ENCODE data around the gene TRMT2B.

TRMT2B gene

DNA sequence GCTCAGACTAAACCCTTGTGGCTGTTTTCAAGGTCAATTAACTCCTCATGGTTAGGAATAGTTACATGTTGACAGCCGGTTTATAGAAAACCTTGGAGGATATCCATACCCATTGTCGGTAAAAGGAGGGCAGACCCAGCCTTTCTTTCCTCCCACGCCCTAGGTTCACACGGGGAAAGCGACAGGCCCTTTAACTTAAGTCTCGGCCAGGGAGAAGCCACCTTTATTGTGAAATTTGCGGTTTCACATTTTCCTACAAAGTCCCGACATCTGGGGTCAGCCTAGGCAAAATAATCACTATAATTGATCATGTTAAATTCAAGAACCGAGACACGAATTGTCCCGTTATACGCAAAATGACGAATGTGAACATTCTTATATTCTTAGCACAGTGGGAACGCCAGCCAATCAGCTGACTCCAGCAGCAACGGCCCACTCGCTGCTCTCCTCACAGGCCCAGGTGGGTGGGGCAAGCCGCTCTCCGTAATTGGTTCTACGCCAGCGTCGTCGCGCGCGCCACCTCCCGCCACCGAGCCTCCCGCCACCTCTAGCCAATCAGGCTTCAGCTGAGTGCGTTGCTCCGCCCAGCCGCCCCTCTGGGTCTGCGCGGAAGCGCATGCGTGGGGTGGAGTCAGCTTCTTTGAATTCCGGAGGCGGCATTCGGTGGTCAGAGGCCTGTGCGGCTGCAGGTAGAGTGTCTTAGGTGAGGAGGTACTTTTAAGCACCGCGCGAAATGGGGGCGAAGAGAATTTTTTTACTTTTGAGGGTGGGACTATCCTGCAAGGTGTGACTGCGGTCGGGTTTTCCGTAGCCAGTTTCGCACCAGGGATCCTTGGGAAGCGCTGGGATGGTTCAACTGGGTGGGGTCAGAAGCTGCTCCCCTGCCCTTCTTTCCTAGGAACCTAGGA, 45.9 kb upstream of the TRMT2B start, which contains the start of gene CENPI (continued):
- TF ChIP-seq ZNF449 (tag by site-specific recombination; IDR thresholded peaks at IDR 0.05) (no peak), CTCF (tag by site-specific recombination; IDR thresholded peaks at IDR 0.05) (no peak), PRDM6 (tag by site-specific recombination; IDR thresholded peaks at IDR 0.05) (peak; percentile 77), ZNF184 (tag by site-specific recombination; IDR thresholded peaks at IDR 0.05) (no peak), ZNF121 (tag by site-specific recombination; IDR thresholded peaks at IDR 0.05) (no peak), ZXDB (tag by site-specific recombination; IDR thresholded peaks at IDR 0.05) (no peak), SP7 (tag by site-specific recombination; IDR thresholded peaks at IDR 0.05) (no peak), ZNF561 (tag by site-specific recombination; IDR thresholded peaks at IDR 0.05; ENCODE audit: borderline replicate concordance) (no peak), ZNF530 (tag by site-specific recombination; IDR thresholded peaks at IDR 0.05; ENCODE audit: low read depth) (no peak), ZIC2 (tag by site-specific recombination; IDR thresholded peaks at IDR 0.05) (no peak), ZNF112 (tag by site-specific recombination; IDR thresholded peaks at IDR 0.05) (no peak), ZBTB11 (tag by site-specific recombination; conservative IDR thresholded peaks at IDR 0.05; ENCODE audit: low read depth) (no peak), ZNF670 (tag by site-specific recombination; IDR thresholded peaks at IDR 0.05; ENCODE audit: low read depth) (no peak), ZNF501 (tag by site-specific recombination; IDR thresholded peaks at IDR 0.05) (no peak), ZEB2 (tag by site-specific recombination; IDR thresholded peaks at IDR 0.05) (peak; percentile 48), ZNF626 (tag by site-specific recombination; IDR thresholded peaks at IDR 0.05) (no peak), ZNF175 (tag by site-specific recombination; IDR thresholded peaks at IDR 0.05) (no peak), GLI2 (tag by site-specific recombination; IDR thresholded peaks at IDR 0.05; ENCODE audit: borderline replicate concordance, low read depth) (no peak), ZNF157 (tag by site-specific recombination; IDR thresholded peaks at IDR 0.05) (no peak), ZNF600 (tag by site-specific recombination; IDR thresholded peaks at IDR 0.05) (no peak), KLF8 (tag by site-specific recombination; IDR thresholded peaks at IDR 0.05) (peak; percentile 80), ZNF514 (tag by site-specific recombination; IDR thresholded peaks at IDR 0.05) (no peak)
- TF ChIP-seq, protein P1, sequence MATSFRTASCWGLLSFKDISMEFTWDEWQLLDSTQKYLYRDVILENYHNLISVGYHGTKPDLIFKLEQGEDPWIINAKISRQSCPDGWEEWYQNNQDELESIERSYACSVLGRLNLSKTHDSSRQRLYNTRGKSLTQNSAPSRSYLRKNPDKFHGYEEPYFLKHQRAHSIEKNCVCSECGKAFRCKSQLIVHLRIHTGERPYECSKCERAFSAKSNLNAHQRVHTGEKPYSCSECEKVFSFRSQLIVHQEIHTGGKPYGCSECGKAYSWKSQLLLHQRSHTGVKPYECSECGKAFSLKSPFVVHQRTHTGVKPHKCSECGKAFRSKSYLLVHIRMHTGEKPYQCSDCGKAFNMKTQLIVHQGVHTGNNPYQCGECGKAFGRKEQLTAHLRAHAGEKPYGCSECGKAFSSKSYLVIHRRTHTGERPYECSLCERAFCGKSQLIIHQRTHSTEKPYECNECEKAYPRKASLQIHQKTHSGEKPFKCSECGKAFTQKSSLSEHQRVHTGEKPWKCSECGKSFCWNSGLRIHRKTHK (tag by site-specific recombination; IDR thresholded peaks at IDR 0.05), result no peak
- TF ChIP-seq, protein P2, sequence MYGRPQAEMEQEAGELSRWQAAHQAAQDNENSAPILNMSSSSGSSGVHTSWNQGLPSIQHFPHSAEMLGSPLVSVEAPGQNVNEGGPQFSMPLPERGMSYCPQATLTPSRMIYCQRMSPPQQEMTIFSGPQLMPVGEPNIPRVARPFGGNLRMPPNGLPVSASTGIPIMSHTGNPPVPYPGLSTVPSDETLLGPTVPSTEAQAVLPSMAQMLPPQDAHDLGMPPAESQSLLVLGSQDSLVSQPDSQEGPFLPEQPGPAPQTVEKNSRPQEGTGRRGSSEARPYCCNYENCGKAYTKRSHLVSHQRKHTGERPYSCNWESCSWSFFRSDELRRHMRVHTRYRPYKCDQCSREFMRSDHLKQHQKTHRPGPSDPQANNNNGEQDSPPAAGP (tag by site-specific recombination; IDR thresholded peaks at IDR 0.05), result no peak
- TF ChIP-seq, protein P3, sequence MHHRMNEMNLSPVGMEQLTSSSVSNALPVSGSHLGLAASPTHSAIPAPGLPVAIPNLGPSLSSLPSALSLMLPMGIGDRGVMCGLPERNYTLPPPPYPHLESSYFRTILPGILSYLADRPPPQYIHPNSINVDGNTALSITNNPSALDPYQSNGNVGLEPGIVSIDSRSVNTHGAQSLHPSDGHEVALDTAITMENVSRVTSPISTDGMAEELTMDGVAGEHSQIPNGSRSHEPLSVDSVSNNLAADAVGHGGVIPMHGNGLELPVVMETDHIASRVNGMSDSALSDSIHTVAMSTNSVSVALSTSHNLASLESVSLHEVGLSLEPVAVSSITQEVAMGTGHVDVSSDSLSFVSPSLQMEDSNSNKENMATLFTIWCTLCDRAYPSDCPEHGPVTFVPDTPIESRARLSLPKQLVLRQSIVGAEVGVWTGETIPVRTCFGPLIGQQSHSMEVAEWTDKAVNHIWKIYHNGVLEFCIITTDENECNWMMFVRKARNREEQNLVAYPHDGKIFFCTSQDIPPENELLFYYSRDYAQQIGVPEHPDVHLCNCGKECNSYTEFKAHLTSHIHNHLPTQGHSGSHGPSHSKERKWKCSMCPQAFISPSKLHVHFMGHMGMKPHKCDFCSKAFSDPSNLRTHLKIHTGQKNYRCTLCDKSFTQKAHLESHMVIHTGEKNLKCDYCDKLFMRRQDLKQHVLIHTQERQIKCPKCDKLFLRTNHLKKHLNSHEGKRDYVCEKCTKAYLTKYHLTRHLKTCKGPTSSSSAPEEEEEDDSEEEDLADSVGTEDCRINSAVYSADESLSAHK (tag by site-specific recombination; IDR thresholded peaks at IDR 0.05), result no peak

All from HEK293 (cell line).